22Rv1 (cell line): Measurements from ENCODE around the gene PFKL.

Experiments used
- ZFX ChIP-seq: fragments of 450-650 bp; IDR thresholded peaks from 2 replicates; pipeline ENCODE4 v1.6.1; 2017; ENCODE audit warnings: antibody characterized with exemption, borderline replicate concordance
- TF ChIP-seq, protein P1 (sequence below): fragments of 450-650 bp; IDR thresholded peaks from 2 replicates; pipeline ENCODE4 v1.5.1; 2017; ENCODE audit warnings: mild to moderate bottlenecking

DNA sequence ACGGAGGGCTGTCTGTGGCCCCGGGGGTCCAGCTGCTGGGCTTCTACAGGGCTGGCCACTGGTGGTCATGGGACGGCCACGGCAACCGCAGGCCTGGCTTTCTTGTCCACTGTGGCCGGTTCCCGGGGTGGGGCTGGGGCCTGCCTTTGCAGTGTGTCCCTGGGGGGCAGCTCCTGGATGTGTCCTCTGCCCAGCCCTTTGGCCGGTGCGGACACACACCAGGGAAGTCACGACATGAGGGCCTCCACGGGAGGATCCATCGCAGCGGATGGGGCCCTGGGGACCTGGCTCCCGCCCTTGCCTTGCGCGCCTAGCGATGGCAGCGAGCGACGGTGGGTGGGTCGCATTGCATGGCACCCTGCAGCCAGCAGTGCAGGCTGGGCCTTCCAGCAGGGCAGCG is 18.0 kb downstream of the PFKL start:
- TF ChIP-seq, protein P1, sequence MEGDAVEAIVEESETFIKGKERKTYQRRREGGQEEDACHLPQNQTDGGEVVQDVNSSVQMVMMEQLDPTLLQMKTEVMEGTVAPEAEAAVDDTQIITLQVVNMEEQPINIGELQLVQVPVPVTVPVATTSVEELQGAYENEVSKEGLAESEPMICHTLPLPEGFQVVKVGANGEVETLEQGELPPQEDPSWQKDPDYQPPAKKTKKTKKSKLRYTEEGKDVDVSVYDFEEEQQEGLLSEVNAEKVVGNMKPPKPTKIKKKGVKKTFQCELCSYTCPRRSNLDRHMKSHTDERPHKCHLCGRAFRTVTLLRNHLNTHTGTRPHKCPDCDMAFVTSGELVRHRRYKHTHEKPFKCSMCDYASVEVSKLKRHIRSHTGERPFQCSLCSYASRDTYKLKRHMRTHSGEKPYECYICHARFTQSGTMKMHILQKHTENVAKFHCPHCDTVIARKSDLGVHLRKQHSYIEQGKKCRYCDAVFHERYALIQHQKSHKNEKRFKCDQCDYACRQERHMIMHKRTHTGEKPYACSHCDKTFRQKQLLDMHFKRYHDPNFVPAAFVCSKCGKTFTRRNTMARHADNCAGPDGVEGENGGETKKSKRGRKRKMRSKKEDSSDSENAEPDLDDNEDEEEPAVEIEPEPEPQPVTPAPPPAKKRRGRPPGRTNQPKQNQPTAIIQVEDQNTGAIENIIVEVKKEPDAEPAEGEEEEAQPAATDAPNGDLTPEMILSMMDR: no peak
- no peak for TF ChIP-seq ZFX
